ENCODE results near the gene PHTF2.
A peak's percentile ranks its signal among the peaks of the same experiment; 100 is the strongest.

DNA sequence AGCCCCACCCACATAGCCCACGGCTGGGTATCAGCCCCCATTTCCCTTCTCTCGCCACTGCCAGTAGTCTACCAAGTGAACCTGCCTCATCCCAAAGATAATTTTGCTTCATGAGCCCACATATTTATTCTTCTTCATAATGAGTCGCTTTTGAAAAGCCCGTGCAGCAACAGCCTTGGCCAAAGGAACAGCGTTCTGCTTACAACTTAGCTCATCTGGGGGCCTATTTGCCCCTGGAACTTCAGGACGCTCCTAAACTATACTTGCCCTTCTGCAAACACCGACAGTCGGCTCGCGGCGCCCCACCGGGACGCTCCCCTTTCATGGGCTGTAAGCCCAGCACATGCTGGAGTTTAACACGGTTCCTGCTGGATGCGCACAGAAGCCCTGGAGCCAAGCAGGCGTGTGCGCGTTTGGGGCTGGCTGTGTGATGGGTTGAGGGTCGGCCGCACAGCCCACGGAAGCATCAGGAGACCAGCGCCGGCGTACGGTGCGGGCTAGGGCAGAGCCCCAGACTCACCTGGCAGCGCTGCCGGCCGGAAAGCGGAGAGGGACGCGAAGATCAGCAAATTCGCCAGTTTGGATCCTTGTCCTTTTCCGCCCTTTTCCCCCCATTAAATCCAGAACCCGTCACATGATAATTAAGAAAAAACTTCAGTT lies 709 bp upstream of the PHTF2 start:
- TF ChIP-seq CTCF (conservative IDR thresholded peaks at IDR 0.05): no peak
- TF ChIP-seq ZFX (IDR thresholded peaks at IDR 0.05): 0 out of 2 replicates have a peak, but pooled peaks have one; percentile 61

Measured in C4-2B (cell line).